IMR-90 (cell line): ENCODE results near the gene HTT. TPM values are rescaled to one million over a fixed set of nuclear protein-coding genes. Genes with fewer than 3 reads are reported as not detected.

ENCODE experiments used
- ATAC-seq: fragments of 200-7000 bp; cut with Tn5 transposase; 2 replicates; pipeline ENCODE4 v1.9.1; 2020; ENCODE audit warnings: low read depth, mild to moderate bottlenecking, moderate library complexity
- BruUV-seq: library from RNA; stranded (reverse); fragments of 400-500 nt; replicated peaks from 2 replicates; lab custom pipeline; 2021; lab: Mats Ljungman, UMichigan
- CTCF ChIA-PET: fragments of 300-600 bp; formaldehyde crosslinking; extraction: SDS; loops from one replicate; lab custom pipeline; 2021; ENCODE audit warnings: antibody characterized with exemption; lab: Yijun Ruan, JAX
- POLR2A ChIA-PET: fragments of 300-600 bp; sonication (Branson Sonifier 250); formaldehyde crosslinking; loops from one replicate; lab custom pipeline; 2022; ENCODE audit warnings: antibody characterized with exemption; ENCODE audit not compliant: unreplicated experiment; lab: Charles Lee
- DNase-seq: peaks from one replicate; pipeline ENCODE4 v3.0.0; 2013
- H2AFZ ChIP-seq: replicated peaks from 2 replicates; pipeline ENCODE3; 2013; ENCODE audit warnings: low read length, mild to moderate bottlenecking; ENCODE audit not compliant: poor library complexity
- H2AK5ac ChIP-seq: 2 replicates; pipeline ENCODE4 v1.6.1; 2013; ENCODE audit warnings: low read depth, low read length, inconsistent platforms
- H2AK9ac ChIP-seq: replicated peaks from 2 replicates; pipeline ENCODE3; 2013; ENCODE audit warnings: mild to moderate bottlenecking, low read depth, low read length, moderate library complexity; ENCODE audit not compliant: poor library complexity
- H2BK120ac ChIP-seq: 2 replicates; pipeline ENCODE4 v1.6.1; 2013; ENCODE audit warnings: low read depth, low read length, inconsistent platforms
- H2BK15ac ChIP-seq: 3 replicates; pipeline ENCODE4 v1.6.1; 2013; ENCODE audit warnings: low read depth, low read length, inconsistent platforms
- H2BK20ac ChIP-seq: 2 replicates; pipeline ENCODE4 v1.6.1; 2013; ENCODE audit warnings: low read depth, mild to moderate bottlenecking, inconsistent platforms, low read length, moderate library complexity
- H2BK5ac ChIP-seq: 2 replicates; pipeline ENCODE4 v1.6.1; 2013; ENCODE audit warnings: mild to moderate bottlenecking, low read depth, low read length, inconsistent platforms; ENCODE audit not compliant: poor library complexity, severe bottlenecking
- H3K14ac ChIP-seq: replicated peaks from 2 replicates; pipeline ENCODE4 v1.6.1; 2013; ENCODE audit warnings: low read depth, low read length, inconsistent platforms
- H3K18ac ChIP-seq: 2 replicates; pipeline ENCODE4 v1.6.1; 2013; ENCODE audit warnings: low read depth, low read length, control low read depth
- H3K23ac ChIP-seq: 2 replicates; pipeline ENCODE4 v1.6.1; 2013; ENCODE audit warnings: low read depth, low read length, inconsistent platforms
- H3K27ac ChIP-seq: 2 replicates; pipeline ENCODE4 v1.5.1; 2013; ENCODE audit warnings: mild to moderate bottlenecking, control low read depth, low read length; ENCODE audit not compliant: insufficient read depth
- H3K27me3 ChIP-seq: 2 replicates; pipeline ENCODE4 v1.6.1; 2013; ENCODE audit warnings: low read length; ENCODE audit not compliant: control insufficient read depth, insufficient read depth
- H3K36me3 ChIP-seq: 2 replicates; pipeline ENCODE4 v1.6.1; 2013; ENCODE audit warnings: low read length, mixed read lengths; ENCODE audit not compliant: control insufficient read depth, insufficient read depth
- H3K4ac ChIP-seq: 2 replicates; pipeline ENCODE4 v1.6.1; 2013; ENCODE audit warnings: low read depth, low read length, inconsistent platforms
- H3K4me1 ChIP-seq: 2 replicates; pipeline ENCODE4 v1.6.1; 2013; ENCODE audit warnings: low read length, mixed read lengths; ENCODE audit not compliant: control insufficient read depth, insufficient read depth
- H3K4me2 ChIP-seq: 2 replicates; pipeline ENCODE4 v1.6.1; 2013; ENCODE audit warnings: low read depth, mild to moderate bottlenecking, control low read depth, low read length, moderate library complexity
- H3K4me3 ChIP-seq: 2 replicates; pipeline ENCODE4 v1.5.1; 2013; ENCODE audit warnings: low read depth, mild to moderate bottlenecking, control low read depth, low read length, moderate library complexity; ENCODE audit not compliant: insufficient read depth
- H3K56ac ChIP-seq: 2 replicates; pipeline ENCODE4 v1.6.1; 2013; ENCODE audit warnings: low read length, inconsistent platforms; ENCODE audit not compliant: insufficient read depth; ENCODE audit errors: extremely low read depth
- H3K79me1 ChIP-seq, 2 experiments: 2 replicates each; pipeline ENCODE4 v1.6.1; 2013; ENCODE audit warnings: low read length in 2 of 2, inconsistent platforms in 1 of 2, low read depth in 1 of 2
- H3K9ac ChIP-seq: 2 replicates; pipeline ENCODE4 v1.6.1; 2013; ENCODE audit warnings: low read depth, low read length, control low read depth
- H3K9me1 ChIP-seq: 2 replicates; pipeline ENCODE4 v1.6.1; 2013; ENCODE audit warnings: low read length, inconsistent platforms; ENCODE audit not compliant: insufficient read depth
- H3K9me3 ChIP-seq: 2 replicates; pipeline ENCODE4 v1.6.1; 2013; ENCODE audit warnings: low read length; ENCODE audit not compliant: control insufficient read depth, insufficient read depth
- H4K20me1 ChIP-seq: 2 replicates; pipeline ENCODE4 v1.6.1; 2013; ENCODE audit warnings: low read length, inconsistent platforms; ENCODE audit not compliant: insufficient read depth
- H4K5ac ChIP-seq: 2 replicates; pipeline ENCODE4 v1.6.1; 2013; ENCODE audit warnings: mild to moderate bottlenecking, low read depth, low read length, control low read depth
- H4K8ac ChIP-seq, 2 experiments: 2 replicates each; pipeline ENCODE4 v1.6.1; 2013; ENCODE audit warnings: low read depth in 2 of 2, low read length in 2 of 2, control low read depth in 1 of 2, inconsistent platforms in 1 of 2
- H4K91ac ChIP-seq: 2 replicates; pipeline ENCODE4 v1.6.1; 2013; ENCODE audit warnings: low read depth, low read length, inconsistent platforms; ENCODE audit not compliant: insufficient read depth
- BHLHE40 ChIP-seq: fragments of 150-350 bp; IDR thresholded peaks from 2 replicates; pipeline ENCODE4 v1.6.1; 2016; ENCODE audit warnings: mild to moderate bottlenecking, low read depth, low read length
- CHD1 ChIP-seq: IDR thresholded peaks from 2 replicates; pipeline ENCODE4 v1.6.1; 2012; ENCODE audit warnings: low read depth, low read length, improper control_type of control experiment
- FOS ChIP-seq: fragments of 150-350 bp; IDR thresholded peaks from 2 replicates; pipeline ENCODE4 v1.6.1; 2016; ENCODE audit warnings: low read depth, low read length
- MAFK ChIP-seq: IDR thresholded peaks from 2 replicates; pipeline ENCODE4 v1.6.1; 2012; ENCODE audit warnings: low read depth, low read length, improper control_type of control experiment
- MXI1 ChIP-seq: IDR thresholded peaks from 2 replicates; pipeline ENCODE4 v1.6.1; 2012; ENCODE audit warnings: low read depth, mild to moderate bottlenecking, low read length, moderate library complexity, borderline replicate concordance
- NFE2L2 ChIP-seq: fragments of 150-350 bp; IDR thresholded peaks from 2 replicates; pipeline ENCODE4 v1.6.1; 2016; ENCODE audit warnings: low read depth, mild to moderate bottlenecking, low read length
- POLR2A ChIP-seq: IDR thresholded peaks from 2 replicates; pipeline ENCODE4 v1.6.1; 2012; ENCODE audit warnings: mild to moderate bottlenecking, low read depth, low read length
- RCOR1 ChIP-seq: IDR thresholded peaks from 2 replicates; pipeline ENCODE4 v1.6.1; 2012; ENCODE audit warnings: mild to moderate bottlenecking, low read length, improper control_type of control experiment; ENCODE audit not compliant: insufficient replicate concordance
- RFX5 ChIP-seq: IDR thresholded peaks from 2 replicates; pipeline ENCODE4 v1.8.0; 2012; ENCODE audit warnings: low read depth, mild to moderate bottlenecking, low read length, moderate library complexity
- SMC3 ChIP-seq: fragments of 150-350 bp; IDR thresholded peaks from 2 replicates; pipeline ENCODE4 v1.6.1; 2016; ENCODE audit warnings: low read depth, mild to moderate bottlenecking, antibody characterized with exemption, low read length, moderate library complexity
- WGBS, 2 experiments: methylation state at CpG; one replicate each; pipeline versions ENCODE4 v1.1.5 to v1.1.7; 2013; ENCODE audit warnings: missing lambda C conversion rate in 2 of 2; ENCODE audit not compliant: insufficient read length in 1 of 2; ENCODE audit errors: extremely low coverage in 2 of 2; 5-methylcytosine and 5-hydroxymethylcytosine counted together
- dilution Hi-C: fragments of 300-500 bp; cut with HindIII; formaldehyde crosslinking; loops from one replicate; pipeline ENCODE4 v1.14.3; 2018; ENCODE audit warnings: low sequenced_read_pairs; ENCODE audit not compliant: unreplicated experiment
- in situ Hi-C: fragments of 300-500 bp; cut with MboI; formaldehyde crosslinking; loops from 3 replicates; pipeline ENCODE4 v1.14.3; 2019; ENCODE audit warnings: low sequenced_read_pairs, inconsistent platforms, mixed read lengths
- intact Hi-C: fragments of 100-400 bp; cut with micrococcal nuclease; formaldehyde crosslinking; loops from 2 replicates; pipeline ENCODE4 v1.10.0; 2022
- polyA plus RNA-seq, 3 experiments: library from polyadenylated mRNA; depleted of rRNA; stranded (reverse); fragments of >200 nt; gene quantifications; 2 replicates each; pipeline ENCODE4 v1.2.3, GENCODE V29; 2012; ENCODE audit warnings: low replicate concordance in 1 of 3
- total RNA-seq: library from RNA; depleted of rRNA; stranded (reverse); fragments of >200 nt; gene quantifications from 2 replicates; pipeline ENCODE4 v1.2.3, GENCODE V29; 2012
- TF ChIP-seq, protein P1 (sequence below): fragments of 150-350 bp; IDR thresholded peaks from 2 replicates; pipeline ENCODE4 v1.6.1; 2016; ENCODE audit warnings: low read depth, mild to moderate bottlenecking, low read length, moderate library complexity, borderline replicate concordance
- TF ChIP-seq, protein P2 (sequence below): conservative IDR thresholded peaks from 2 replicates; pipeline ENCODE4 v1.5.1; 2012; ENCODE audit warnings: mild to moderate bottlenecking, low read depth, low read length, improper control_type of control experiment

Gene HTT
- total and polyA plus RNA-seq, 2 of the 4 experiments (the other 2 are of a cell fraction), result 11.6 to 14.3 TPM

DNA sequence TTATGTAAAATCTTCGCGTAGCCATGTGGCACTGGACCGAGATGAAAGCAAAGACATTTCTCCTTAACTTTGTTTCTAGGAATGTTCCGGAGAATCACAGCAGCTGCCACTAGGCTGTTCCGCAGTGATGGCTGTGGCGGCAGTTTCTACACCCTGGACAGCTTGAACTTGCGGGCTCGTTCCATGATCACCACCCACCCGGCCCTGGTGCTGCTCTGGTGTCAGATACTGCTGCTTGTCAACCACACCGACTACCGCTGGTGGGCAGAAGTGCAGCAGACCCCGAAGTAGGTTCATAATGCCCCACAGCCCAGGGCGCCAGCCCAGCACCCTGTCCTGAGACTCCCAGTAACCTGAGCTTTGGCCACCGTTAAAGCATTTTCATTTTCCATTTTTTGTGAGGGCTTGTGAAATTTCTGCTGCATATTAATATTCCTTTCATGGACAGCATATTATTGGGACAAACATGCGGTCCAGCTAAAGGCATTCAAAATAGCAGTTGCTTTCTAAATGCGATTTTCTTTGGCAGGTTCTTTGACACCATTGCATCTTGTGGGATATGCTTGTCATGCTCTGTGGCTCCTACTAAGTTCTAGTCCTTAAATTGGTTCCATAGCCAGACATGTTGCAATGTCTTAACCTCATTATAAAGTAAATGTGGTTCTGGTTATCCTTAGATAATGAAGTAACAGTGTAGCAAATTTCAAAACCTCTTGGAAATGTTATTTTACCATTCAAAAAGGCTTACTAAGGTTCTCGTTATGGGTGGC lies 125.4 kb downstream of the HTT start (continued):
- TF ChIP-seq, protein P1, sequence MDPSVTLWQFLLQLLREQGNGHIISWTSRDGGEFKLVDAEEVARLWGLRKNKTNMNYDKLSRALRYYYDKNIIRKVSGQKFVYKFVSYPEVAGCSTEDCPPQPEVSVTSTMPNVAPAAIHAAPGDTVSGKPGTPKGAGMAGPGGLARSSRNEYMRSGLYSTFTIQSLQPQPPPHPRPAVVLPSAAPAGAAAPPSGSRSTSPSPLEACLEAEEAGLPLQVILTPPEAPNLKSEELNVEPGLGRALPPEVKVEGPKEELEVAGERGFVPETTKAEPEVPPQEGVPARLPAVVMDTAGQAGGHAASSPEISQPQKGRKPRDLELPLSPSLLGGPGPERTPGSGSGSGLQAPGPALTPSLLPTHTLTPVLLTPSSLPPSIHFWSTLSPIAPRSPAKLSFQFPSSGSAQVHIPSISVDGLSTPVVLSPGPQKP, result no peak

DNA sequence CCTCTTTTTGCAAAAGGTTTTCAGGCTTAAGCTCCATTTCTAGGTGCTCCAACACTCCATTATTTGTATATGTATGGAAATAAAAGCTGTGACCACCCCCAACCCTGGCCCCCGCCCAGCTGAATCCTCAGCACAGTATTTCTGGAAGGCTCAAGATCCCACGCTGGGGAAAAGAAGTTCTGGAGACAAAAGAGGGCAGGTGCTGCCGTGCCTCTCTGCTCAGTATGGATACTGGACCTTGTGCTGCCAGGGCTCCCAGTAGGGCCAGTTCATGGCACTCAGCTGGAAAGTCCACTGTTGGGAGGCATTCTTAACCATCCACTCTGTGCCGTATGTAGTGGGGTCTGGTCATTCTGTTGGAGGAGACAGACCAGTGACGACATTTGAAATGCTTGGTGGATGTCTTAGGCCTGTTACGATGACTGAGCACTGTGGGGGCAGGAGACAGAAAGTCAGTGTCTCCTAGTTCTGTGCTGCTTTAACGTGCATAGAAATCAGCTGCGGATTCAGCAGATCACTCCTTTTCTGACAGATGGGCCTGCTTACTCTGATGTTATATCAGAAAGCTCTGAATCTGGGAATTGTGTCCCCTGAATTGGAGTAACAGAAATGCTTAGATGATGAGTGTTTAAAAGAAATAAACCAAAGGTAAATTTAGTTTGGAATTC lies 126.1 kb downstream of the HTT start:
- BruUV-seq, result TSS peak; percentile 10
- ChIA-PET CTCF (interaction anchor here (0.6 to 1.6 kb wide), 3 partner anchors 9 to 314 kb away, joined by 3 read pairs; no protein-coding TSS in a partner anchor), POLR2A (no interaction called here)
- Histone ChIP-seq H3K9me3 (no peaks in the 10 kb centered on the region), H3K23ac (no peak overlapping the region), H4K91ac (no peak overlapping the region), H3K4ac (no peak overlapping the region), H3K36me3 (peaks cover 18% of the 10 kb centered on the region; the same call in 1 of the 2 replicates), H3K27ac (no peak overlapping the region), H3K56ac (no peak overlapping the region), H3K9ac (no peak overlapping the region), H4K5ac (no peak overlapping the region), H2AFZ (no peak overlapping the region), H3K9me1 (peaks cover 16% of the 10 kb centered on the region), H2BK5ac (no peak overlapping the region), H2BK20ac (no peak overlapping the region), H3K27me3 (no peaks in the 10 kb centered on the region), H3K14ac (peak overlapping the region; percentile 32; the same call in 1 of the 2 replicates), H2AK9ac (no peak overlapping the region), H3K4me3 (no peak overlapping the region), H3K18ac (no peak overlapping the region), H2BK120ac (no peak overlapping the region), H3K79me1 (peaks cover 0 to 14% of the 10 kb centered on the region in 2 experiments; a peak in 3 of 4 replicates), H2AK5ac (no peak overlapping the region), H3K4me1 (peaks cover 18% of the 10 kb centered on the region), H2BK15ac (no peak overlapping the region), H4K20me1 (peaks cover 13% of the 10 kb centered on the region; the same call in 1 of the 2 replicates), H4K8ac (no peak overlapping the region), H3K4me2 (no peak overlapping the region)
- dilution Hi-C loops (no loop called here), intact Hi-C loops (no loop called here), in situ Hi-C loops (no loop called here)
- no peak for DNase-seq
- 75% methylated on average over 6 of the region's 8 CpGs; no CpG with 5 or more reads in 1 of the 2 experiments for WGBS, 2 experiments
- no peak for ATAC-seq
- TF ChIP-seq POLR2A, result no peak
- no peak for TF ChIP-seq FOS
- TF ChIP-seq CHD1, result no peak
- TF ChIP-seq MAFK, result no peak
- TF ChIP-seq RCOR1, result no peak
- no peak for TF ChIP-seq RFX5
- TF ChIP-seq BHLHE40, result no peak
- no peak for TF ChIP-seq NFE2L2
- TF ChIP-seq, protein P2, sequence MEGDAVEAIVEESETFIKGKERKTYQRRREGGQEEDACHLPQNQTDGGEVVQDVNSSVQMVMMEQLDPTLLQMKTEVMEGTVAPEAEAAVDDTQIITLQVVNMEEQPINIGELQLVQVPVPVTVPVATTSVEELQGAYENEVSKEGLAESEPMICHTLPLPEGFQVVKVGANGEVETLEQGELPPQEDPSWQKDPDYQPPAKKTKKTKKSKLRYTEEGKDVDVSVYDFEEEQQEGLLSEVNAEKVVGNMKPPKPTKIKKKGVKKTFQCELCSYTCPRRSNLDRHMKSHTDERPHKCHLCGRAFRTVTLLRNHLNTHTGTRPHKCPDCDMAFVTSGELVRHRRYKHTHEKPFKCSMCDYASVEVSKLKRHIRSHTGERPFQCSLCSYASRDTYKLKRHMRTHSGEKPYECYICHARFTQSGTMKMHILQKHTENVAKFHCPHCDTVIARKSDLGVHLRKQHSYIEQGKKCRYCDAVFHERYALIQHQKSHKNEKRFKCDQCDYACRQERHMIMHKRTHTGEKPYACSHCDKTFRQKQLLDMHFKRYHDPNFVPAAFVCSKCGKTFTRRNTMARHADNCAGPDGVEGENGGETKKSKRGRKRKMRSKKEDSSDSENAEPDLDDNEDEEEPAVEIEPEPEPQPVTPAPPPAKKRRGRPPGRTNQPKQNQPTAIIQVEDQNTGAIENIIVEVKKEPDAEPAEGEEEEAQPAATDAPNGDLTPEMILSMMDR, result no peak
- TF ChIP-seq SMC3, result no peak
- TF ChIP-seq MXI1, result no peak
